ENCODE measurements around the gene BMP2K. TPM values are rescaled to one million over a fixed set of nuclear protein-coding genes. Genes with fewer than 3 reads are reported as not detected.
A peak's percentile ranks its signal among the peaks of the same experiment; 100 is the strongest.

The BMP2K gene
- total and polyA plus RNA-seq, 2 donors = 7.6 to 106 TPM

GRCh38 chr4:78770091-78770642, 6.0 kb upstream of the BMP2K start:
- H3K36me3 ChIP-seq (ENCODE audit: insufficient read depth) = no peaks in the 10 kb centered on the region
- DNase-seq (ENCODE audit: extremely low spot score) = no peak
- H3K4me3 ChIP-seq (ENCODE audit: low read depth, low read length) = no peak overlapping the region
- 86% methylated on average over 3 of the region's 3 CpGs for WGBS
- H3K27ac ChIP-seq (ENCODE audit: low read depth) = no peak overlapping the region
- H3K4me1 ChIP-seq (ENCODE audit: insufficient read depth) = no peaks in the 10 kb centered on the region

- WGBS = 92% methylated on average over 4 of the region's 4 CpGs
- no peak for DNase-seq (ENCODE audit: extremely low spot score)
- Histone ChIP-seq H3K36me3 (ENCODE audit: insufficient read depth) (no peaks in the 10 kb centered on the region), H3K27ac (ENCODE audit: low read depth) (no peak overlapping the region), H3K4me1 (ENCODE audit: insufficient read depth) (no peaks in the 10 kb centered on the region), H3K4me3 (ENCODE audit: low read depth, low read length) (no peak overlapping the region)
Measured at GRCh38 chr4:78772526-78773091, 3.5 kb upstream of the BMP2K start.

- DNase-seq (ENCODE audit: extremely low spot score) = no peak
- H3K4me1 ChIP-seq (ENCODE audit: insufficient read depth) = no peaks in the 10 kb centered on the region
- no peak overlapping the region for H3K4me3 ChIP-seq (ENCODE audit: low read depth, low read length)
- WGBS = 51% methylated on average over 3 of the region's 3 CpGs
- H3K27ac ChIP-seq (ENCODE audit: low read depth) = no peak overlapping the region
- H3K36me3 ChIP-seq (ENCODE audit: insufficient read depth) = no peaks in the 10 kb centered on the region
Measured at GRCh38 chr4:78774417-78774816, 1.7 kb upstream of the BMP2K start.

GRCh38 chr4:78775303-78776078, 659 bp upstream of the BMP2K start:
- peak overlapping the region; percentile 97 for H3K4me3 ChIP-seq (ENCODE audit: low read depth, low read length)
- WGBS = under 1% methylated on average over 52 of the region's 54 CpGs
- DNase-seq (ENCODE audit: extremely low spot score) = peak; percentile 59

GRCh38 chr4:78776729-78777575, 802 bp downstream of the BMP2K start:
- DNase-seq (ENCODE audit: extremely low spot score) = no peak
- 6% methylated on average over 28 of the region's 28 CpGs for WGBS

More at GRCh38 chr4:78775303-78776078, 659 bp upstream of the BMP2K start:
- H3K4me1 ChIP-seq (ENCODE audit: insufficient read depth) = no peaks in the 10 kb centered on the region
- H3K36me3 ChIP-seq (ENCODE audit: insufficient read depth) = no peaks in the 10 kb centered on the region
- H3K27ac ChIP-seq (ENCODE audit: low read depth) = peak overlapping the region; percentile 98

GRCh38 chr4:78777576-78777940, 1.4 kb downstream of the BMP2K start:
- H3K4me1 ChIP-seq (ENCODE audit: insufficient read depth) = no peaks in the 10 kb centered on the region

More at GRCh38 chr4:78776729-78777575, 802 bp downstream of the BMP2K start:
- Histone ChIP-seq H3K36me3 (ENCODE audit: insufficient read depth) (no peaks in the 10 kb centered on the region), H3K4me3 (ENCODE audit: low read depth, low read length) (peak overlapping the region; percentile 97), H3K4me1 (ENCODE audit: insufficient read depth) (no peaks in the 10 kb centered on the region), H3K27ac (ENCODE audit: low read depth) (no peak overlapping the region)

GRCh38 chr4:78778530-78778929, 2.4 kb downstream of the BMP2K start:
- WGBS = 95% methylated on average over 4 of the region's 4 CpGs
- H3K36me3 ChIP-seq (ENCODE audit: insufficient read depth) = no peaks in the 10 kb centered on the region
- H3K27ac ChIP-seq (ENCODE audit: low read depth) = no peak overlapping the region
- no peak overlapping the region for H3K4me3 ChIP-seq (ENCODE audit: low read depth, low read length)
- DNase-seq (ENCODE audit: extremely low spot score) = no peak
- H3K4me1 ChIP-seq (ENCODE audit: insufficient read depth) = no peaks in the 10 kb centered on the region

More at GRCh38 chr4:78777576-78777940, 1.4 kb downstream of the BMP2K start:
- H3K36me3 ChIP-seq (ENCODE audit: insufficient read depth) = no peaks in the 10 kb centered on the region
- no peak overlapping the region for H3K4me3 ChIP-seq (ENCODE audit: low read depth, low read length)
- 81% methylated on average over 8 of the region's 8 CpGs for WGBS
- DNase-seq (ENCODE audit: extremely low spot score) = no peak
- no peak overlapping the region for H3K27ac ChIP-seq (ENCODE audit: low read depth)

- DNase-seq (ENCODE audit: extremely low spot score) = no peak
- 81% methylated on average over 2 of the region's 2 CpGs for WGBS
- Histone ChIP-seq H3K4me3 (ENCODE audit: low read depth, low read length) (no peak overlapping the region), H3K36me3 (ENCODE audit: insufficient read depth) (no peaks in the 10 kb centered on the region), H3K4me1 (ENCODE audit: insufficient read depth) (no peaks in the 10 kb centered on the region), H3K27ac (ENCODE audit: low read depth) (no peak overlapping the region)
Measured at GRCh38 chr4:78779280-78779679, 3.1 kb downstream of the BMP2K start.

GRCh38 chr4:78780093-78780492, 3.9 kb downstream of the BMP2K start:
- Histone ChIP-seq H3K4me3 (ENCODE audit: low read depth, low read length) (no peak overlapping the region), H3K27ac (ENCODE audit: low read depth) (no peak overlapping the region), H3K36me3 (ENCODE audit: insufficient read depth) (no peaks in the 10 kb centered on the region), H3K4me1 (ENCODE audit: insufficient read depth) (no peaks in the 10 kb centered on the region)
- DNase-seq (ENCODE audit: extremely low spot score) = no peak
- WGBS = 78% methylated on average over 2 of the region's 2 CpGs

- no peak for DNase-seq (ENCODE audit: extremely low spot score)
- H3K36me3 ChIP-seq (ENCODE audit: insufficient read depth) = no peaks in the 10 kb centered on the region
- 35% methylated on average over 1 of the region's 1 CpG for WGBS
- H3K4me1 ChIP-seq (ENCODE audit: insufficient read depth) = no peaks in the 10 kb centered on the region
- H3K27ac ChIP-seq (ENCODE audit: low read depth) = no peak overlapping the region
- H3K4me3 ChIP-seq (ENCODE audit: low read depth, low read length) = no peak overlapping the region
Measured at GRCh38 chr4:78781139-78781538, 5.0 kb downstream of the BMP2K start.

GRCh38 chr4:78781924-78782323, 5.8 kb downstream of the BMP2K start:
- Histone ChIP-seq H3K27ac (ENCODE audit: low read depth) (no peak overlapping the region), H3K4me1 (ENCODE audit: insufficient read depth) (no peaks in the 10 kb centered on the region), H3K36me3 (ENCODE audit: insufficient read depth) (no peaks in the 10 kb centered on the region), H3K4me3 (ENCODE audit: low read depth, low read length) (no peak overlapping the region)
- DNase-seq (ENCODE audit: extremely low spot score) = no peak
- WGBS = 90% methylated on average over 3 of the region's 3 CpGs

- H3K4me3 ChIP-seq (ENCODE audit: low read depth, low read length) = no peak overlapping the region
- WGBS = 40% methylated on average over 4 of the region's 4 CpGs
- DNase-seq (ENCODE audit: extremely low spot score) = no peak
- H3K27ac ChIP-seq (ENCODE audit: low read depth) = no peak overlapping the region
- H3K4me1 ChIP-seq (ENCODE audit: insufficient read depth) = no peaks in the 10 kb centered on the region
- no peaks in the 10 kb centered on the region for H3K36me3 ChIP-seq (ENCODE audit: insufficient read depth)
Measured at GRCh38 chr4:78784236-78784865, 8.2 kb downstream of the BMP2K start.

- Histone ChIP-seq H3K4me3 (ENCODE audit: low read depth, low read length) (no peak overlapping the region), H3K4me1 (ENCODE audit: insufficient read depth) (no peaks in the 10 kb centered on the region), H3K36me3 (ENCODE audit: insufficient read depth) (no peaks in the 10 kb centered on the region), H3K27ac (ENCODE audit: low read depth) (no peak overlapping the region)
- 90% methylated on average over 2 of the region's 2 CpGs for WGBS
- no peak for DNase-seq (ENCODE audit: extremely low spot score)
Measured at GRCh38 chr4:78787392-78788006, 11.3 kb downstream of the BMP2K start.
